ENCODE results near the gene RAB11FIP3.
"Not testable (repeated sequence)": the region's sequence is repeated elsewhere in the genome, so short reads cannot be mapped to it uniquely, and the experiment has no call there.

Gene RAB11FIP3

GRCh38 chr16:425082-425718 lies at the start of gene RAB11FIP3:
Gene RAB11FIP3, plus strand, starts transcription at chr16:425649. Its CDS starts 358 bp downstream, at chr16:426007.
- DNase-seq (ENCODE audit: low read depth), result peak; percentile 58

- DNase-seq (ENCODE audit: low read depth), result no peak
Observed at GRCh38 chr16:375927-376816, 49.3 kb upstream of the RAB11FIP3 start.

GRCh38 chr16:376817-377418 lies 48.5 kb upstream of the RAB11FIP3 start:
- DNase-seq (ENCODE audit: low read depth), result no peak

- DNase-seq (ENCODE audit: low read depth), result no peak
Observed at GRCh38 chr16:377419-377951, 48.0 kb upstream of the RAB11FIP3 start.

- not testable (repeated sequence) for DNase-seq (ENCODE audit: low read depth)
Observed at GRCh38 chr16:378113-378820, 47.2 kb upstream of the RAB11FIP3 start.

- no peak for DNase-seq (ENCODE audit: low read depth)
Observed at GRCh38 chr16:378821-379182, 46.6 kb upstream of the RAB11FIP3 start.

GRCh38 chr16:379183-379960 lies 46.1 kb upstream of the RAB11FIP3 start:
- no peak for DNase-seq (ENCODE audit: low read depth)

- DNase-seq (ENCODE audit: low read depth), result no peak
Observed at GRCh38 chr16:379961-380761, 45.3 kb upstream of the RAB11FIP3 start.

GRCh38 chr16:380762-381011 lies 44.8 kb upstream of the RAB11FIP3 start:
- no peak for DNase-seq (ENCODE audit: low read depth)

- DNase-seq (ENCODE audit: low read depth), result no peak
Observed at GRCh38 chr16:381012-381788, 44.2 kb upstream of the RAB11FIP3 start.

- peak; percentile 47 for DNase-seq (ENCODE audit: low read depth)
Observed at GRCh38 chr16:381789-382717, 43.4 kb upstream of the RAB11FIP3 start, which contains the start of gene PGAP6. Gene PGAP6, minus strand, starts transcription at chr16:381978. Its CDS starts 157 bp downstream, at chr16:381821.

GRCh38 chr16:383326-384051 lies 42.0 kb upstream of the RAB11FIP3 start:
- DNase-seq (ENCODE audit: low read depth), result no peak

GRCh38 chr16:386641-387156 lies 38.8 kb upstream of the RAB11FIP3 start:
- DNase-seq (ENCODE audit: low read depth), result no peak

- DNase-seq (ENCODE audit: low read depth), result not testable (repeated sequence)
Observed at GRCh38 chr16:387761-388666, 37.4 kb upstream of the RAB11FIP3 start.

- no peak for DNase-seq (ENCODE audit: low read depth)
Observed at GRCh38 chr16:389352-389751, 36.1 kb upstream of the RAB11FIP3 start.

- peak; percentile 45 for DNase-seq (ENCODE audit: low read depth)
Observed at GRCh38 chr16:391885-392335, 33.5 kb upstream of the RAB11FIP3 start.

All from stimulated activated CD8-positive, alpha-beta memory T cell treated with anti-CD3 and anti-CD28 coated beads, Interleukin-15, amount 100 ng/mL, for 1 hour (primary cell).